Adipose tissue (tissue), 3 donors: Measurements from ENCODE around the gene ICE2. TPM values are rescaled to one million over a fixed set of nuclear protein-coding genes. Genes with fewer than 3 reads are reported as not detected.

Experiments
- polyA plus RNA-seq, 3 donors: library from polyadenylated mRNA; stranded (reverse); fragments of 200-250 nt; gene quantifications; one replicate each; pipeline ENCODE4 v1.2.3, GENCODE V29; 2013
- donor health status: healthy with polysubstance abuse.
- donor health status: Bipolar disorder and iron deficiency.
- donor health status: healthy.

Gene ICE2
- polyA plus RNA-seq, 3 donors: 7.2 to 13.2 (median 9.6) TPM

Other genes starting within 250 kb of the ICE2 start
- gene ANXA2, start 81.2 kb downstream of the ICE2 start, polyA plus RNA-seq: 1,000 to 10,000 TPM in 1 of 3 donors, 100 to 1,000 TPM in 2; 269 to 1,224 (median 987) TPM